Colonic mucosa (tissue), 4 donors: ENCODE results near the gene AFAP1L2. TPM values are rescaled to one million over a fixed set of nuclear protein-coding genes. Genes with fewer than 3 reads are reported as not detected.

Experiments used
- DNase-seq: peaks from one replicate; pipeline ENCODE4 v3.0.0-alpha.2; 2020
- H3K27ac ChIP-seq: fragments of 200-600 bp; one replicate; pipeline ENCODE4 v1.8.0; 2021
- H3K27me3 ChIP-seq: fragments of 200-600 bp; one replicate; pipeline ENCODE4 v1.8.0; 2021
- H3K36me3 ChIP-seq: fragments of 200-600 bp; one replicate; pipeline ENCODE4 v1.8.0; 2021
- H3K4me1 ChIP-seq: fragments of 200-600 bp; one replicate; pipeline ENCODE4 v1.8.0; 2021; ENCODE audit warnings: mild to moderate bottlenecking
- H3K4me3 ChIP-seq: fragments of 200-600 bp; one replicate; pipeline ENCODE4 v1.8.0; 2021
- H3K9ac ChIP-seq, 2 donors: one replicate each; pipeline ENCODE4 v1.7.0; 2013; ENCODE audit warnings: control low read depth in 2 of 2, low read depth in 2 of 2, low read length in 2 of 2
- H3K9me3 ChIP-seq: fragments of 200-600 bp; one replicate; pipeline ENCODE4 v1.8.0; 2021
- intact Hi-C: fragments of 100-400 bp; cut with DNase I; formaldehyde crosslinking; loops from one replicate; pipeline ENCODE4 v1.14.1; 2022
- total RNA-seq, 2 donors: library from RNA; stranded (reverse); fragmentation: NEBNext Ultra II Directional in 1 of 2; extraction: Animal tissue kit (Norgen Biotek cat#: 25700) in 1 of 2; gene quantifications; one replicate each; pipeline ENCODE4 v1.2.1, GENCODE V29; 2021
- TF ChIP-seq, protein P1 (sequence below): fragments of 200-600 bp; IDR thresholded peaks from one replicate; pipeline ENCODE4 v1.8.0; 2022; ENCODE audit warnings: antibody characterized with exemption, mild to moderate bottlenecking
- donor health status: healthy.
- donor health status: DM: no; HTN: no; CAD: no.
- donor health status: DM: no; HTN: no; CAD: no.

The AFAP1L2 gene
- total RNA-seq, 2 donors from 2014 or later = 7.9 to 13.7 TPM

DNA sequence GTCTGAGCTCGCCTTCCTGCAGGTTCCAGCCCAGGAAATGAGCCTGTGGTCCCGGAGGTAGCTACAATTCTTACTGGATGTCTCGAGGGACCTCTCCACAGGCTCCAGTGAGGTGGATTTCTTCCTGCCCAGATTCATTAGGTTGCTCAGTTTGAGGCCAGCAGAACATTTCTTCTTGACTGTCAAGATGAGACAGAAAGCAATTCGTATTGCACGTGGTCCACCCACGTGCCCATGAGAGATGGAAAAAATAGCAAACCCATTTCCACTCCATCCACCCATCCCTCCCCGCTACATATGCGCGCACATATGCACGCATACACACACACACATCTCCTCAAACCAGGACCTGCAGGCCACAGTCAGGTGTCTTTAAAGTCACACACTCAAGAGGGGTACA lies 96.6 kb downstream of the AFAP1L2 start:
- intact Hi-C loops = no loop called here

DNA sequence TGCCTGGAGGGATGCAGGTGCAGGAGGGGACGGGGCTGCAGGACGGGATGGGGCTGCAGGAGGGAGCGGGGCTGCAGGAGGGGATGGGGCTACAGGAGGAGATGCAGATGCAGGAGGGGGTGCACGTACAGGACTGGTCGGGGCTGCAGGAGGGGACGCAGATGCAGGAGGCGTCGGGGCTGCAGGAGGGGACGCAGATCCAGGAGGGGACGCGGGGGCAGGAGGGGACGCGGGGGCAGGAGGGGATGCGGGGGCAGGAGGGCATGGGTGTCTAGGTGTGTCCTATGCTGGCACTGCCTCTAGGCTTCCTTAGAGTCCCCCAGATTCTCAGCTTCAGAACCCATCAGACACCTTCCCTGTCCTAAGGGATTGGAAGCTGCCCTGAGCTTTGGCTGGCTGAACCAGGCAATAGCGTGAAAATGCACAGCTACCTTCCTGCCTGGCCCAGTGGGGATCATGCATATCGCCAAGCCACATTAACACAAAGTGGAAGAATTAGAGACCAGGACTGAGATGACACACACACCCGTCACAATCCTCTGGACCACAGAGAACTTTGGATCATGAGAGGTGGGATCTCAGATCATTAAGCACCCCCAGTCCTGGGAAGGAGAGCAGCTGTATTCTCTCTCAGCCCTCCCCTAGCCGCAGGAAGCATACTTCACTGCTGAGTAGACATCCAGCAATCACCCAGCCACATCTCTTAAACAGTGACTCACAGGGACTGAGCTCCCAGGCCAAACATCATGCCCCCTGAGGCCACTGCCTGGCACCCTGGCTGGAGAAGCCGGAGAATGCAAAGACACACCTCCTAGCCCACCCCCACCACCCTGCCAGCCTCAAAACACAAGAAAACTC lies 98.0 kb downstream of the AFAP1L2 start:
- Histone ChIP-seq H3K27me3 (no peaks in the 10 kb centered on the region), H3K36me3 (no peaks in the 10 kb centered on the region), H3K9ac (no peak overlapping the region), H3K27ac (no peak overlapping the region), H3K9me3 (no peaks in the 10 kb centered on the region), H3K4me3 (no peak overlapping the region), H3K4me1 (no peaks in the 10 kb centered on the region)
- TF ChIP-seq, protein P1, sequence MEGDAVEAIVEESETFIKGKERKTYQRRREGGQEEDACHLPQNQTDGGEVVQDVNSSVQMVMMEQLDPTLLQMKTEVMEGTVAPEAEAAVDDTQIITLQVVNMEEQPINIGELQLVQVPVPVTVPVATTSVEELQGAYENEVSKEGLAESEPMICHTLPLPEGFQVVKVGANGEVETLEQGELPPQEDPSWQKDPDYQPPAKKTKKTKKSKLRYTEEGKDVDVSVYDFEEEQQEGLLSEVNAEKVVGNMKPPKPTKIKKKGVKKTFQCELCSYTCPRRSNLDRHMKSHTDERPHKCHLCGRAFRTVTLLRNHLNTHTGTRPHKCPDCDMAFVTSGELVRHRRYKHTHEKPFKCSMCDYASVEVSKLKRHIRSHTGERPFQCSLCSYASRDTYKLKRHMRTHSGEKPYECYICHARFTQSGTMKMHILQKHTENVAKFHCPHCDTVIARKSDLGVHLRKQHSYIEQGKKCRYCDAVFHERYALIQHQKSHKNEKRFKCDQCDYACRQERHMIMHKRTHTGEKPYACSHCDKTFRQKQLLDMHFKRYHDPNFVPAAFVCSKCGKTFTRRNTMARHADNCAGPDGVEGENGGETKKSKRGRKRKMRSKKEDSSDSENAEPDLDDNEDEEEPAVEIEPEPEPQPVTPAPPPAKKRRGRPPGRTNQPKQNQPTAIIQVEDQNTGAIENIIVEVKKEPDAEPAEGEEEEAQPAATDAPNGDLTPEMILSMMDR = no peak
- DNase-seq = no peak
- intact Hi-C loops = no loop called here

More for the DNA sequence above, 96.6 kb downstream of the AFAP1L2 start:
- H3K36me3 ChIP-seq = no peaks in the 10 kb centered on the region
- no peaks in the 10 kb centered on the region for H3K27me3 ChIP-seq
- no peak for DNase-seq
- no peaks in the 10 kb centered on the region for H3K9me3 ChIP-seq
- no peak overlapping the region for H3K4me3 ChIP-seq
- H3K9ac ChIP-seq = no peak overlapping the region
- TF ChIP-seq, protein P1 = no peak
- no peaks in the 10 kb centered on the region for H3K4me1 ChIP-seq
- H3K27ac ChIP-seq = no peak overlapping the region

DNA sequence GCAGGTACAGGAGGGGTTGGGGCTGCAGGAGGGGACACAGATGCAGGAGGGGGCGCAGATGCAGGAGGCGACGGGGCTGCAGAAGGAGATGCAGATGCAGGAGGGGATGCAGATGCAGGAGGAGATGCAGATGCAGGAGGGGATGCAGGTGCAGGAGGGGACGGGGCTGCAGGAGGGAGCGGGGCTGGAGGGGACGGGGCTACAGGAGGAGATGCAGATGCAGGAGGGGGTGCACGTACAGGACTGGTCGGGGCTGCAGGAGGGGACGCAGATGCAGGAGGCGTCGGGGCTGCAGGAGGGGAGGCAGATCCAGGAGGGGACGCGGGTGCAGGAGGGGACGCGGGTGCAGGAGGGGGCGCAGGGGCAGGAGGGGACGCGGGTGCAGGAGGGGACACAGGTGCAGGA lies 98.8 kb downstream of the AFAP1L2 start:
- DNase-seq = no peak
- no peaks in the 10 kb centered on the region for H3K36me3 ChIP-seq
- H3K27ac ChIP-seq = no peak overlapping the region
- intact Hi-C loops = no loop called here
- H3K4me3 ChIP-seq = no peak overlapping the region
- TF ChIP-seq, protein P1 = no peak
- H3K27me3 ChIP-seq = no peaks in the 10 kb centered on the region
- H3K4me1 ChIP-seq = no peaks in the 10 kb centered on the region
- H3K9ac ChIP-seq = no peak overlapping the region
- no peaks in the 10 kb centered on the region for H3K9me3 ChIP-seq

DNA sequence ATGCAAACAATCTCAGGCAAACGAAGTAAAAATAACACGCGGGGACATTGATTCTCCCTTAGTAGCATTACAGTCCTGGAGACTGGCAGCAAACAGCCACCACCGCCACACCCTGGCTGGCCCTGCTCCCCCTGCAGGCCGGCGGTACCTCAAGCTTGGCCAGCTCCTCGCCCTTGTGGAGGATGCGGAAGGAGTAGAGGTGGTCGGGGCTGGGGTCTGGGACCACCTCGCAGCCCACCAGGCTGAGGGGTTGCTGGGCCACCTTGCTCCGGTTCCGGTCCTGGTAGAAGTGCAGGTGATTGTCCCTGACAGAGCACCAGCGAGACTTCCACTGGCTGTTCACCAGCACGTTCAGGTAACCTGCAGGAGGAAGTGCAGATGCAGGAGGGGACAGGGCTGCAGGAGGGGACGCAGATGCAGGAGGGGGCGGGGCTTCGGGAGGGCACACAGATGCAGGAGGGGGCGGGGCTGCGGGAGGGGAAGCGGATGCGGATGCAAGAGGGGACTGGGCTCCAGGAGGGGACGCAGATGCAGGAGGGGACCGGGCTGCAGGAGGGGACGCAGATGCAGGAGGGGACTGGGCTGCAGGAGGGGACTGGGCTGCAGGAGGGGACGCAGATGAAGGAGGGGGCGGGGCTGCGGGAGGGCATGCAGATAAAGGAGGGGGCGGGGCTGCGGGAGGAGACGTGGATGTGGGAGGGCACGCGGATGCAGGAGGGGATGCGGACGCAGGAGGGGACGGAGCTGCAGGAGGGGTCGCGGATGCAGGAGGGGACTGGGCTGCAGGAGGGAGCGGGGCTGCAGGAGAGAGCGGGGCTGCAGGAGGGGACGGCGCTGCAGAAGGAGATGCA lies 99.5 kb downstream of the AFAP1L2 start:
- TF ChIP-seq, protein P1 = peak; percentile 34
- Histone ChIP-seq H3K36me3 (no peaks in the 10 kb centered on the region), H3K27me3 (no peaks in the 10 kb centered on the region), H3K9ac (peak overlapping the region in 1 of 2 donors; percentile 27), H3K4me1 (no peaks in the 10 kb centered on the region), H3K27ac (peak overlapping the region; percentile 33), H3K4me3 (peak overlapping the region; percentile 23), H3K9me3 (no peaks in the 10 kb centered on the region)
- DNase-seq = peak; percentile 56
- intact Hi-C loops = loop anchor here (5.0 kb wide), 3 partner anchors 133 to 243 kb away; no protein-coding TSS in a partner anchor

DNA sequence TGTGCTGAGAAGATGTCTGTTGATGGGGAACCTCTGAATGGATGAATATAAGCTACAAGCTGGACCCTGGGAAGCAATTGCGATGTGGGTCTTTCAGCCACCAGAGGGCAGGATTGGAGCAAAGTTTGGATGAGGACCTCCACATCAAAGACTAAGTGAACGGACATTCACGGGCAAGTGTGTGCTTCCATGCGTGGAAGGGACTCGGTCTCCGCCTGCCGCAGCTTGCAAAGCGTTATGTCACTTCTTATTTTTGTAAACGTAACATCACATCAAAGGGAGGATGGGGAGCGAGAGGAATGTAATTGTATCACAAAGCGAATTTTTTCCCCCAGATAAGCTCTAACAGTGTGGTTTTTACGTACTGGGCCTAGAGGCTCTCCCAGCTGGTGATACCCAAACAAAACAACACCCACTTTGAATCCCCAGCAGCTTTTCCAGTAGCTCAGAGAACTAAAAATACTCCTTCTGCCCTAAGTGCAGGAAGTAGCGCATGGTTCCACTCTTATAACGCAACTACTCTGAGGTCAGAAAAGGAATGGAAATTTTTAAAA lies 100.2 kb downstream of the AFAP1L2 start:
- intact Hi-C loops = loop anchor here (5.0 kb wide), 3 partner anchors 133 to 243 kb away; no protein-coding TSS in a partner anchor
- Histone ChIP-seq H3K4me1 (no peaks in the 10 kb centered on the region), H3K36me3 (no peaks in the 10 kb centered on the region), H3K27ac (peak overlapping the region; percentile 33), H3K9ac (peak overlapping the region in 1 of 2 donors; percentile 4), H3K27me3 (no peaks in the 10 kb centered on the region), H3K9me3 (no peaks in the 10 kb centered on the region), H3K4me3 (peak overlapping the region; percentile 23)
- TF ChIP-seq, protein P1 = peak; percentile 68
- peak; percentile 90 for DNase-seq
